IPS DF 4.7 (cell line): ENCODE measurements around the gene EGR2.

Source experiments
- DNase-seq: peaks from one replicate; pipeline ENCODE4 v3.0.0-alpha.2; 2013; ENCODE audit warnings: low spot score; ENCODE audit errors: extremely low read depth

Gene EGR2

GRCh38 chr10:62816331-62817120 is at the start of gene EGR2:
TSS of gene EGR2 (minus strand) at chr10:62816366. CDS start at chr10:62816029, 337 bp downstream.
- no peak for DNase-seq

- DNase-seq = no peak
Observed at GRCh38 chr10:62862447-62862846, 46.3 kb upstream of the EGR2 start.

- no peak for DNase-seq
Observed at GRCh38 chr10:62861507-62861906, 45.3 kb upstream of the EGR2 start.

GRCh38 chr10:62860946-62861345 is 44.8 kb upstream of the EGR2 start:
- DNase-seq = no peak

- no peak for DNase-seq
Observed at GRCh38 chr10:62858364-62858763, 42.2 kb upstream of the EGR2 start.

GRCh38 chr10:62856021-62856420 is 39.9 kb upstream of the EGR2 start:
- no peak for DNase-seq

GRCh38 chr10:62853710-62854109 is 37.5 kb upstream of the EGR2 start:
- DNase-seq = no peak

- no peak for DNase-seq
Observed at GRCh38 chr10:62852961-62853702, 37.0 kb upstream of the EGR2 start.

GRCh38 chr10:62851442-62851841 is 35.3 kb upstream of the EGR2 start:
- peak; percentile 51 for DNase-seq

GRCh38 chr10:62850646-62851045 is 34.5 kb upstream of the EGR2 start:
- DNase-seq = no peak

- no peak for DNase-seq
Observed at GRCh38 chr10:62847433-62847832, 31.3 kb upstream of the EGR2 start.

GRCh38 chr10:62844280-62845011 is 28.3 kb upstream of the EGR2 start:
- DNase-seq = no peak

- no peak for DNase-seq
Observed at GRCh38 chr10:62843600-62843999, 27.4 kb upstream of the EGR2 start.

- DNase-seq = no peak
Observed at GRCh38 chr10:62842983-62843382, 26.8 kb upstream of the EGR2 start.

- no peak for DNase-seq
Observed at GRCh38 chr10:62839590-62839989, 23.4 kb upstream of the EGR2 start.

- DNase-seq = no peak
Observed at GRCh38 chr10:62831346-62831745, 15.2 kb upstream of the EGR2 start.

GRCh38 chr10:62830679-62831078 is 14.5 kb upstream of the EGR2 start:
- no peak for DNase-seq

GRCh38 chr10:62829622-62830021 is 13.5 kb upstream of the EGR2 start:
- DNase-seq = no peak

- DNase-seq = no peak
Observed at GRCh38 chr10:62826273-62826672, 10.1 kb upstream of the EGR2 start.

GRCh38 chr10:62820586-62820985 is 4.4 kb upstream of the EGR2 start:
- DNase-seq = no peak

GRCh38 chr10:62819141-62819920 is 3.2 kb upstream of the EGR2 start:
- no peak for DNase-seq
